B cell (primary cell): ENCODE measurements around the gene SLC24A3.

Experiments used
- CTCF ChIP-seq: fragments of 200-600 bp; IDR thresholded peaks from one replicate; pipeline ENCODE4 v1.8.0; 2022; ENCODE audit warnings: antibody characterized with exemption, mild to moderate bottlenecking
- EZH2 ChIP-seq: IDR thresholded peaks from 2 replicates; pipeline ENCODE4 v1.6.1; 2012; ENCODE audit warnings: borderline replicate concordance, low read depth, mild to moderate bottlenecking, moderate library complexity, low read length; ENCODE audit not compliant: insufficient read depth, poor library complexity, severe bottlenecking

GRCh38 chr20:19304886-19305415 is 92.5 kb downstream of the SLC24A3 start:
- no peak for TF ChIP-seq CTCF
- no peak for TF ChIP-seq EZH2
